Measurements from ENCODE around the gene FAM216A.
"Not testable (repeated sequence)": the region's sequence is repeated elsewhere in the genome, so short reads cannot be mapped to it uniquely, and the experiment has no call there.

FAM216A gene

DNA sequence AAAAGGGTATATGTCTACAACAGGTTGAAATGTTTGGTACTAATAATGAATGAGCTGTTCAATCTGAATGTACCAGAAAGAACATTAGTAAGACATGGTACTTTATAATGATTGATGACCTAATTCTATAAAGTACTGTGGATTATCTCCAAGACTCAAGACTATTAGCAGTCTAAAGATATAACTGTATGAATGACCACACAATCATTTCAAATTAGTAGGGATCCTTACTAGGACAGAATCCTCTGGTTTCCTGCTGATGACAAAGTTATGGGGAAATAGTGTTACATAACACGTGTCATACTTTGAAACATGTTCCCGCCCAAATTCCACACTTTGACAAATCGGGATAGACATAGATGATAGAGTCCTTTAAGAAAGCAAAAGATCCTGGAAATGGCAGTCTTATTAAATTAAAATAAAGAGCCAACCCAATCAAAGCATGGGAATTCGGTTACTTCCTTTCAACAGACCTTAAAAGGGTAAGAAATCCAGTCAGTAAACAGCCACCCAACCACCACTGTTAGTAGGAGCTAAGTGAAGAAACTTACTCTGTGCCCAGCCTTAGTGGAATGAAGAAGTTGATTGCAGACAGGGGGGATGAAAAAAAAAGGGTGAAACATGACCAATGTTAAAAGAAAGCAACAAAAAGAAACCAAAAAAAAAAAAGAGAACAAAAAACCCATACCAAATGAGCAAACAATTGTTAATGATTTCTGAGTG is 30.5 kb downstream of the FAM216A start:
- no peak for DNase-seq (ENCODE audit: low read depth in 3 of 3)

DNA sequence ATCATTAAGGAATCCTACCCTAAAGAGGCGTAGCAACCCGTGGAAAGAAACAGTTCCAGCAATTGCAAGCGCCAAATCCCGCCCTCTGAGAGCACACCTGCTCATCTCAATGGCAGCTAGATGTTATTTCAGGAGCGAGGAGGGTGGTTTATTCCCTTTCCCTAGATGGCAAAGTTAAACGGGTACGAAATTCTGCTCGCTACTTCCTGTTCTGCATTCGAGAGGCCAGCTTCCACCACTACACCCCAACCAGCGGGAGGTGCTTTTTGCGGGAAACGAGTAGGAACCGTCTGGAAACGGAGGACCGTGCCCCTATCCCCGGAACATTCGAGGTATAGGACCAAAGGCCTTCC is 32.7 kb downstream of the FAM216A start:
- peak in 1 of 3 experiments; percentile 23 for DNase-seq (ENCODE audit: low read depth in 3 of 3)

DNA sequence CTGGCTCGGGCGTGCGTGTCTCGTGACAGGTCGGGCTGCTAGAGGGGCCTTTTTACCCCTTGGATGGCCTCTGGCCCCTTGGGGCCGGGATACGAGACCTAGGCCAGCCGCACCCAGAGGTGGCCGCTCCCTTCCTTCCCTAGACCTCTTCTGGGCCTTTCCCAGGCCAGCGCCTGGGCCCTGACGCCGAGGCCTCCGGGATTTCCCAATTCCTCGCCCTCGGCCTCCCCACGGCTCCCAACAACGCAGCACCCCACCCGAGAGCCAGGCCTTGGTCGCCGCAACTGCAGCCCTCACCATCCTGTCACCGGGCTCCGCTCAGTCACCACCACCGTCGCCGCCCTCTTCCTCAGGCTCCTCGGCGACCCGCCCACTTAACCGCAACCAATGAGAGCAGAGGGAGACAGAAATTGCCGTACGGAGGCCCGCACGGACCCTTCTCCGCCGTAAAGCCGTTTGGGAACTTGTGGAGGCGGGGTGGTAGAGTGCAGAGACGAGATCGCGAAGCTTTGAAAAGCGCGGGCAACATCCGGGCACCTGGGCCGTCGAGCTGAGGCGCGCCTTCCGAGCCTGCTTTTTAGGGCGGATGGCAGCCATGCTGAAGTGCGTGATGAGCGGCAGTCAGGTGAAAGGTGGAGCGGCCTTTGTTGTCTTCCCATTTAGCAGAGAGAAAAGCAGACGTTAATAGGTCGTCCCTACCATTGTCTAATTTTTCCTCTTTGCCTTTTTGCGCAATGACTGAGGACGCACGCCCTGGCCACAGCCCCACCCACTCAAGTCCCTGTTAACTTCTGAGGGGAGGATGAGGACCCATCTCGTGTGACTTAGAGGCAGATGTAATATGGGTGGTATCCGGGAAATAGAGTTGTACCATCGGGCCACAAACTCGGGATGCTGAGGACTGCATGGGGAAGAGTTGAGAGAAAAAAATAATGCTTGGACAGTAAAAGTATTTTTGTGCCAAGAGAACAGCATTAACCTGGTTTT is 33.4 kb downstream of the FAM216A start, which contains the start of the genes RAD9B and VPS29:
Gene RAD9B (plus strand): TSS at position 580 of the 987 bp plus-strand sequence. CDS start 7 bp downstream, at position 587.
Gene VPS29 (minus strand): TSS at position 360 of the 987 bp plus-strand sequence. CDS start 60 bp downstream, at position 300.
- peak; percentile 96 to 99 (median 98) for DNase-seq (ENCODE audit: low read depth in 3 of 3)

DNA sequence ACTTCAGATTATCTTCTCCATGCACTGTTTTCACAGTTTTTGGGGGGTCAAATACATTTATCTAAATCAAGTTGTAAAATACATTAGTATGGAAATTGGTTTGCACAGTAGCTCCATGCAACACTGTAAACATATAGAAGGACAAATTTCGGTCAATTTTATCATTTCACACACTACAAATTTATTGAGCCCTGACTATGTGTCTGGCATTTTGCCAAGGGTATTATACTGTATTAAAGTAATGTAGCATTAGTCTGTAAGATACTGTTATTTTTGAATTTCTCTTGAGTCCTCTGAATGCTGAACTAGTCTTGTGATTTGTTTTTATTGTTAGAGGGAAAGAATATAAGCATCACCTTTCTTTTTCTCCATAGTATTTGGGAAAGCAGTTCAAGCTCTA is 34.8 kb downstream of the FAM216A start:
- DNase-seq (ENCODE audit: low read depth in 3 of 3), result no peak

DNA sequence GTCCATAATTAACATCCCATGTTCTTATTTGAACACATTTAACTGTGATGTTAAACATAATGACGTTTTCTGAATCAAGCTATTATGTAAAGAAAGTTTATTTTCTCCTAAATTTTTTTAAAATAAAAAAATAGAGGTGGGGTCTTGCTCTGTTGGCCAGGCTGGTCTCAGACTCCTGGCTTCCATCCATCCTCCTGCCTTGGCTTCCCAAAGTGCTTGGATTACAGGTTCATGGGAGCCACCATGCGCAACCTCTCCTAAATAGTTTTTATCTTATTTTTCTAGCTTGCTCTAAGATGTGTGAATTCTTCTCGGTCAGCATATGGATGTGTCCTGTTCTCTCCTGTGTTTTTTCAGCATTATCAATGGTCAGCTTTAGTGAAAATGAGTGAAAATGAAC is 36.7 kb downstream of the FAM216A start:
- no peak for DNase-seq (ENCODE audit: low read depth in 3 of 3)

DNA sequence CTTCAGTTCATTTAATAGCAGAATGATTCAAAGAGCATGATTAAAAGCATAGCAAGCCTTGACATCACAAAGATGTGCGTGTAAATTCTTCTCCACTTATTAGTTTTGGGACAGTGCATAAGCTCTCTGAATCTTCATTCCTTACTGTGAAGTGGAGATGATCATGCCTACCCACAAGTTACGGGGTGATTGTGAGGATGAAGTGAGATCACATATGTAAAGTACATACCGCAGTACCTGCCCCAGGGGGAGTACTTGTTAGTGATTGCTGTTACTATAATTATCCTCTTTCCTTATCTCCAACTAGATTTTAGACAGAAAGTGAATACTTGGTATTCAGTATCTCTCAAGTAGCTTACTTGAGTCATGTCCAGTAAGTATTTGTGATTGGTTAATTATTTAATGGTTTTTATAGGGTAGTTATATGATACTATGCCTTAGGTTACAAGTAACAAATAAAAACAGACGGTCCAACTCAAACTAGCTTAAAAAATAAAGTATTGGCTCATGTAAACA is 39.5 kb downstream of the FAM216A start:
- DNase-seq (ENCODE audit: low read depth in 3 of 3), result no peak

DNA sequence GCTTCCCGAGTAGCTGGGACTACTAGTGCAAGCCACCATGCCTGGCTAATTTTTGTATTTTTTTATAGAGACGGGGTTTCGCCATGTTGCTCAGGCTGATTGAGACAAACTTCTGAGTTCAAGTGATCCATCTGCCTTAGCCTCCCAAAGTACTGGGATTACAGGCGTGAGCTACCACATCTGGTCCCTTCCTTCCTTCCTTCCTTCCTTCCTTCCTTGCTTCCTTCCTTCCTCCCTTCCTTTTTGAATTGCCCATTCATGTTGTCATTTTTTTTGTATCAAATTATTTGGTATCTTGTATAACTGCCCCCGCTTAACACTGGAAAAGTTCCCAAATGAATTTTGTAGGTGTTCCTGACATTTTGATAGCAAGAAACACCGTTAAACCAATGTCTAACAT is 45.2 kb downstream of the FAM216A start:
- no peak for DNase-seq (ENCODE audit: low read depth in 3 of 3)

DNA sequence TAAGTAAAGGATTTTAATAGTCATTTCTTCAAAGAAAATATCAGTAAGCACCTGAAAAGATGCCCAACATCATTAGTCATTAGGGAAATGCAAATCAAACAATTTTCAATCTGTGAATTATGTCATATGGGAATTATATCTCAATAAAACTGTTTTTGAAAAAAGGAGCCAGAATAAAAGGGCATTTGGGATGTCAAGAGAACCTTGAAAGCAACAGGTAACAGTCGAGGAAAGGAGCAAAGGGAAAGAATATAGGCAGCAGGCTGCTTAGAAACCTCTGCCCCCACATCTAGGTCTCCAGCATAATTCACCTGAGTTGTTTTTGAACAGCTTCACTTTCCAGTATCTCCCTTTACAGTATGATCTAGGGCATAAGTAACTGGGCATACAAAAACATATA is 45.7 kb downstream of the FAM216A start:
- DNase-seq (ENCODE audit: low read depth in 3 of 3), result no peak

DNA sequence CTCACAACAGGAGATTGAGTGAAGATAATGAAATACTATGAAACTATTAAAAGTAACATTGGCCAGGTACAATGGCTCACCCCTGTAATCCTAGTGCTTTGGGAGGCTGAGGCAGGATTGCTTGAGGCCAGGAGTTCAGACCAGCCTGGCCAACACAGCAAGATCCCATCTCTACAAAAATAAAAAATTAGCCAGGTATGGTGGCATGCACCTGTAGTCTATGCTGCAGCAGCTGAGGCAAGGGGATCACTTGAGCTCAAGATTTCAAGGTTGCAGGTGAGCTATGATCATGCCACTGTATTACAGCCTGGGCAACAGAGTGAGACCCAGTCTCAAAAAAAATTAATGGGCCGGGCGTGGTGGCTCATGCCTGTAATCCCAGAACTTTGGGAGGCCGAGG is 48.4 kb downstream of the FAM216A start:
- DNase-seq (ENCODE audit: low read depth in 3 of 3), result no peak

DNA sequence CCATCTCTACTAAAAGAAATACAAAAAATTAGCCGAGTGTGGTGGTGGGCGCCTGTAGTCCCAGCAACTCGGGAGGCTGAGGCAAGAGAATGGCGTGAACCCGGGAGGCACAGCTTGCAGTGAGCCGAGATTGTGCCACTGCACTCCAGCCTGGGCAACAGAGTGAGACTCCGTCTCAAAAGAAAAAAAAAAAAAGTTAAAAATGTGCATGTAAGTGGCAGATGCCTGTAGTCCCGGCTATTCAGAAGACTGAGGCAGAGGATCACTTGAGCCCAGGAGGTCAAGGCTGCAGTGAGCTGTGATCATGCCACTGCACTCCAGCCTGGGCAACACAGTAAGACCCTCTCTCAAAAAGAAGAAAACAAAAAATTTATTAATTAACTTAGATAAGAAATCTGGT is 49.4 kb downstream of the FAM216A start:
- DNase-seq (ENCODE audit: low read depth in 3 of 3), result not testable (repeated sequence)

DNA sequence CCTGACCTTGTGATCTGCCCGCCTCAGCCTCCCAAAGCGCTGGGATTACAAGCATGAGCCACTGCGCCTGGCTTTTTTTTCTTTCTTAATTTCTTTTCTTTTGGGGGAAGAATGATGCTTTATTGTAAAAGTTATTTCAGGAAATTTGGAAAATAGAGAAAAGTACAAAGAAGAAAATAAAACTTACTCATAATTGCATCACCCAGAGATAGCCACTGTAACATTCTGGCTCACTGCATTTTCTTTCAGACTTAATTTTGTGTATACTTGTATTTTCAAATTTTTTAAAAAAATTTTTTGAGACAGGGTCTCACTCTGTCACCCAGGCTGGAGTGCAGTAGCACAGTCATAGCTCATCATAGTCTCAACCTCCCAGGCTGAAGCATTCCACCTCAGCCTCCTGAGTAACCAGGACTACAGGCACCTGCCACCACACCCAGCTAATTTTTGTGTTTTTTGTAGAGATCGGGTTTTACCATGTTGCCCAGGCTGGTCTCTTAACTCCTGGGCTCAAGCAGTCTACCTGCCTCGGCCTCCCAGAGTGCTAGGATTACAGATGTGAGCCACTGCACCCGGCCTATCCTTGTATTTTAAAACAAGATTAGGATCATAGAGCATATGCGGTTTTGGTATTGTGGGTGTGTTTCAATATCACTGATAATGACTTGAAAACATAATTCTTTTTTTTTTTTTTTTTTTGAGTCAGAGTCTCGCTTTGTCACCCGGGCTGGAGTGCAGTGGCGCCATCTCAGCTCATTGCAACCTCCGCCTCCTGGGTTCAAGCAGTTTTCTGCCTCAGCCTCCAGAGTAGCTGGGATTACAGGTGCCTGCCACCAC is 52.4 kb downstream of the FAM216A start:
- DNase-seq (ENCODE audit: low read depth in 3 of 3), result peak in 1 of 3 experiments; percentile 35

DNA sequence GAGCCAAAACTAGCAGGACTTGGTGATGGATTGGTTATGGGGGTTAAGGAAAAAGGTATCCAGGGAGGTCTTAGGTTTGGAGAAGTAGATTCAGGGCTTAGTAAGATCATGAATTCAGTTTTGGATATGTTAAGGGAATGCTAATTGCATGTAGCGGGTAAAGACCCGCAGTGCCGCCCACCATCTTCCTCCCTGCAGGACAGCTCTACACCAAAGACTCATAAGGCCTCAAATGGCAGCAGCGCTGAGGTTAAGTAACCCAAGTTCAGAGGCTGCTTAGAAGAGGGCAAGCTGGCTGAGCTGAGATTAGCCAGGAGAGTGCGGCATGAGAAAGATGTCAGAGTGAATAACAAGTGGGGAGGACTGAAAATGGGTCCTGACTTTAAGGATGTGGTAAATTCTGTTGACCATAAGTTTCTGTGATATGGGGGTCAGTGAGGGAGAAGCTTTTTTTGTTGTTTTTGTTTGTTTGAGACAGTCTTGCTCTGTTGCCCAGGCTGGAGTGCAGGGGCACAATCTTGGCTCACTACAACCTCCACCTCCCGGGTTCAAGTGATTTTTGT is 59.7 kb downstream of the FAM216A start:
- DNase-seq (ENCODE audit: low read depth in 3 of 3), result no peak

DNA sequence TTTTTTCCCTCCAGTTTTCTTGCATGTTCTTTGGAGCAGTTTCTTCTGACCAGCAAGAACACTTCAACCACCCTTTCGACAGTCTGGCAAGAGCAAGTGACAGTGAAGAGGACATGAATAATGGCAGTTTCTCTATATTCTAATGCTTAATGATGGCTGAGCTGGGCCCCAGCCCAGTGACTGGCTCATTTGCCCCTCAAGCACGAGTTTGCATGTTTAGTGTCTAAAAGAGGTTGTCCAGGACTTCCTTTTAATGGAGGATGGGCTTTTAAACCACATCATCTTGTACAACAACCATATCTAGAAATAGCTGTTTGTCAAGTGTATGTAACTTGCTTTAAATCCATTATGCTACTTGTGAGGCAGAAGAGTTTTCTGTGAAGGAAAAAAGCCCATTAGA is 61.9 kb downstream of the FAM216A start:
- no peak for DNase-seq (ENCODE audit: low read depth in 3 of 3)

DNA sequence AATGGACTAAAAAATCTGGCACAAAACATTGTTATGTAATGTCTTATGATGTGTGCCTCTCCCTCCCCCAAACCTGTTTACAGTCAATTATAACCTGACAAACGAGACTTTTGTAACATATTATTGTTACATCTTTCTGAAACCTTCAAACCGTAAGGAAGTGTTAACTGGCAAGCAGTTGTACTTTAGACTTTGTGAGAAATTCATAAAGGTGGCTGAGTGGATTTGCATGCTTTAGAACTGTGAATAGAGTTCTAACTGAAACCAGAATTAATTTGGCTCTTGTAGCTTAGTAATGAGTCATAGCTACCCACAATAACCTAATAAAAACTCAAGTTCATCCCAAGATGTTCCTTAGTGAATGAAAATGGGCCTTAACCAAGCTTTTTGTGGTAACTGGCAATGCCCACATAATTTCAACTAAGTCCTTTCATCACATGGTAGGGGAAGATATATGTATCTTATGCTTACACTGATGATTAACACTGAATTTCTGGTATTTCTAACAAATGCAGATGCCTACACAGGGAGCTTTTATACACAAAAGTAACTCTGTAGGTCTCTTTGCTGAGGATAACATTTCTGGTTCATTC is 63.2 kb downstream of the FAM216A start:
- no peak for DNase-seq (ENCODE audit: low read depth in 3 of 3)

DNA sequence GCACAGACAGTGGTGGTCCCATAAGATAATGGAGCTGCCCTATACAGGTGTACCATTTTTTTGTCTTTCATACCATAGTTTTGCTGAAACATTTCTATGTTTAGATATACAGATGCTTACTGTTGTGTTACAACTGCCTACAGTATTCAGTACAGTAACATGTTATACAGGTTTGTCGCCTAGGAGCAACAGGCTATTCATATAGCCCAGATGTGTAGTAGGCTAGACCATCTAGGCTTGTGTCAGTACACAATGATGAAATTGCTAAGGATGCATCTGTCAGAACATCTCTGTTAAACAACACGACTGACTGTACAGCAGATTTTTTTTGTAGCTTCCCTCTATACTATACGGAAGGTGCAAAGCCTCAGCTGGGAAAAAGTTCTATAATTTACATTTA is 64.0 kb downstream of the FAM216A start:
- no peak for DNase-seq (ENCODE audit: low read depth in 3 of 3)

DNA sequence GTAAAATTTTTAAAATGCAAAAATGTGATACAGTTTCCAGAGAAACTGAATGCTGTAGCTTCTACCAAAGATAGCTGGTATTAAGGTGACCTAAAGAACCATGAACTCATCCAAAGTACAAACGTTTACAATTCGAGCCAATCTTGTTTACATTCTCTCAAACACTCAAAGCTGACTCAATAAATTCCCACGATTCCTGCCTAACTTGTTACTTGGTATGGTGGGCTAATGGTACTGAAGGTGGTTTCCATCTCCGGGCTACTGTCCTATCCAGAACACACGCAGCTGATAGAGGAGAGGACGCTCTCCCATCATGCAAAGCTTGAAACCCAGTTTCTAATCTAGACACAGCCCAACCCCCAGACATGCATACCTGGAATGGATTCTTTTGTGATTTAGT is 65.0 kb downstream of the FAM216A start:
- no peak for DNase-seq (ENCODE audit: low read depth in 3 of 3)

DNA sequence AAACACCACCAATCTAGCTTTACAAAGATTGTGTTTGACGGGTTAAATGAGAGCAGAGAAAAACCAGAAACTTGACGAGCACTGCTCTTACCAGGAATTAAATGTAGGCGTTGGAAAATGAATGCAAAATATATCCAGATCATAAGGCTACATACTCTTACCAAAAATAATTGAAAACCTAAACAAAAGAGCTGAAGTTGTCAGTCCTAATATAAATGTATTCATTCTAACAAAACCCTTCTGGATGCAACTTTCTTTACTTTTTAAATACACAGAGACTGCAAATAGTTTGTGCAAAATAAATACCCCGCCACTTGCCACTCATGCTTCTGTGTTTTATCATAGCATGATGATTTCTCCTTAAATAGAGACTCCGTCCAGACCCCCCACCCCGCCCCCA is 66.2 kb downstream of the FAM216A start:
- no peak for DNase-seq (ENCODE audit: low read depth in 3 of 3)

DNA sequence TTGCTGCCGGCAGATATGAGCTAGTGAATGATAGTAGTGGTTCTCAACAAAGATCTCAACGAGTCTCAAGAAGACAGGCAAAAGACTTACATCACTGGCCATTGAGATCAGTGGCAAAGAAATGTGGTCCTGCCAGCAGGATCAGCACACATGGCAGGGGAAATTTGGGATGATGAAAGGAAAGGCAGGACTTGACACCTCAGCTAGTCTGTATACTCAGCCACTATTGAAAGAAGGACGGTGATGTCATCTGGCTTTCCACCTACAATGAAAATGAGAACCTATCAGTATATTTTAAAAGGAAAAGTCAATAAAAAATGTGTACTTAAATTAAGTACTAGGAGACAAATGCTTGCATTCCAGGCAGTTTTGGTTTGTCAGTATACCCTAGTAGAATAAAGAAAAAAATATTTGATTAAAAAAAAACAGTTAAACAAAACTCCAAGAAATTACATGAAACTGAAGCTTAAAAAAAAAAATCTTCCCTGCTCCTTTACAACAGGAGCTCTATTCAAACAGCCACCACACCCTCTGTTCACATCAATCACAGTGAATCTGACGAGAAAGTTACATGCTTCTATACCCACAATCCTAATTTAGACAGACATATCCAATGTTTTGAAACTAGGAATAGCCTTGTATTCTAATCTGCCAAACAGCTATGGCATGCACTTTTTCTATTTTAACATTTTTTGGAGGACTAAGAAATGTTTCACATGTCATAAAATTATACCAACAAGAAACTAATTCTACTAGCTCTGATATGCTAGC is 68.4 kb downstream of the FAM216A start:
- no peak for DNase-seq (ENCODE audit: low read depth in 3 of 3)

DNA sequence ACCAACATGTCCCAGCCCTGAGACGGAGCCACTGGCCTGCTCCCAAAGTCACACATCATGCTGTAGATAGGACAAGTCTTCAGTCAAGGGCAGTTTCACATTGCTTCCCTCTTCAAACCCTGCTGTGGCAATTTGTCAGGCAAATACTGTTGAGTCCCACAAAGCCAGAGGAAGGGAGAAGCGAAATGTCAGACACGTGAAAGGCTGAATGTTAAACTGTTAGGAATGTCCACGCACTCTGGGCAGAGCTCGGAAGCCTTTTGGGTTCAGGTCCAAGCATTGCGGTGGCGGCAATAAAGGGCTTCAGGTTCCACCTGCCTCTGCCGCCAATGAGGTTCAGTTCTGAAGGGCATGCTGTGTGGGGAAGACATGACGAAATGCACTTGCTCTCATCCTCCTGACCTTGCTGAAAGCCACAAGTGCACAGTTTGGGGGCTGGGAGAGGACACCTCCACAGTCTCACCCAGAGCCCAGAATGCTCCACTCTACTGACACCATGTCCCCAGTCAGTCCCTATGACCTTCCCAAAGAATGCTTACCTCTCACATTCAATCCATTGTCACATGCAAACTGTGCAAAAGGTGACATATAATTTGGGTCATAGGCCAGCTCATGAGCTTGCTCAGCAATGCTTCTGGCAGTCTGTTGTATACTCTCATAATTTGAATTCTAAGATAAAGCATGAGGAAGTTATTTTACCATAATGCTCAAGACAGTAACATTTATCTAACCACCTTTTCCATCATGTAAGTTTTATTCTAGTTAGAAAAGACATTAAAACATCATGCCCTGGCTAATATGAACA is 69.2 kb downstream of the FAM216A start:
- no peak for DNase-seq (ENCODE audit: low read depth in 3 of 3)

All from stimulated activated CD4-positive, alpha-beta T cell treated with anti-CD3 and anti-CD28 coated beads, TNF-alpha, amount 100 ng/mL, for 24 hours (primary cell).